Measurements from ENCODE around the gene LIFR. TPM values are rescaled to one million over a fixed set of nuclear protein-coding genes. Genes with fewer than 3 reads are reported as not detected.

The LIFR gene
- total RNA-seq, 1 experiment from 2014 or later: 7.8 TPM

DNA sequence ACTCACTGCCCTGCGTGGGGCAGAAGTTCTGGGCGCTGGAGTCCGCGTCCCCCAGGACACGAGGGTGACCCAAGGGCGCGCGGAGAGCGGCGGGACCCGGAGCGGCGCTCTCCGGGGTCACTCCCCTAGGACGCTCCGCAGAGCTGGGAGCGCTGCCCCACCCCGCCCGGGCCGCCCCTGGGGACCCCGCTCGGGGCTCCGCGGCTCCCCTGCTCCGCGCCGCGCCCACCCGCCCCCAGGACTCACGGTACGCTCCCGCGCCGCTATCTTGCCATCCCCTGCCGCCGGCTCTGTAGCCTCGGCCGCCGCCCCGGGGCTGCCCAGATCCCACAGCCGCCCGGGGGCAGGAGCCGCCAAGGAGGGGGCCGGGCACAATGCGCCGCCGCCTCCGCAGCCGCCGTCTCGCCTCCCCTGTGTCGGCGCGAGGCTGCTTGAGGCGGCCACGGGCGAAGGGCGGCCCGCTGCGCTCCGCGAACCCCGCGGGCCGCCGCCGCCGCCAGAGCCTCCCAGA lies 303 bp downstream of the LIFR start:
- H4K5ac ChIP-seq (ENCODE audit: insufficient read length, low read depth, low read length): no peak overlapping the region
- H3K27ac ChIP-seq (ENCODE audit: insufficient read length, low read depth, low read length): no peak overlapping the region
- H3K9me3 Mint-ChIP-seq: no peaks in the 10 kb centered on the region
- H2BK15ac ChIP-seq (ENCODE audit: low read depth, low read length): no peak overlapping the region
- no peak overlapping the region for H2AFZ ChIP-seq (ENCODE audit: low read length)
- no peak overlapping the region for H3K27ac Mint-ChIP-seq
- H2BK20ac ChIP-seq (ENCODE audit: low read depth, low read length, poor library complexity, severe bottlenecking): no peak overlapping the region
- H3K23ac ChIP-seq (ENCODE audit: insufficient read length, low read depth, low read length): no peak overlapping the region
- no peaks in the 10 kb centered on the region for H3K27me3 ChIP-seq (ENCODE audit: insufficient read depth, low read length)
- H4K91ac ChIP-seq (ENCODE audit: insufficient read length, low read depth, low read length): no peak overlapping the region
- peaks cover 9% of the 10 kb centered on the region for H3K23me2 ChIP-seq (ENCODE audit: insufficient read length, low read depth, low read length, poor library complexity, severe bottlenecking)
- WGBS (ENCODE audit: extremely low coverage, insufficient read length, low lambda C conversion rate): no CpG with 5 or more reads among the region's 68 CpGs
- no peak overlapping the region for H2AK5ac ChIP-seq (ENCODE audit: insufficient read length, low read length)
- H3K9ac ChIP-seq (ENCODE audit: extremely low read depth, insufficient read length, low read length): no peak overlapping the region
- H3K14ac ChIP-seq (ENCODE audit: insufficient read depth, low read length): no peak overlapping the region
- H3K36me3 Mint-ChIP-seq (ENCODE audit: insufficient read depth in 1 of 3, low read depth in 3 of 3): peaks cover 0 to 2% (median 0%) of the 10 kb centered on the region in 3 experiments; a peak in 2 of 7 replicates
- no peak overlapping the region for H4K8ac ChIP-seq (replicated peaks; ENCODE audit: insufficient read length, low read depth, low read length)
- H3K4me1 ChIP-seq (ENCODE audit: insufficient read depth, low read length): peaks cover 2% of the 10 kb centered on the region
- peak overlapping the region; percentile 59 for H3K4me2 ChIP-seq (ENCODE audit: insufficient read depth, insufficient read length, low read length)
- no peaks in the 10 kb centered on the region for H4K20me1 ChIP-seq (ENCODE audit: control insufficient read depth, insufficient read depth, insufficient read length)
- no peak overlapping the region for H2BK12ac ChIP-seq (ENCODE audit: insufficient read length, low read depth, low read length)
- peaks cover 6% of the 10 kb centered on the region for H3K27me3 Mint-ChIP-seq (ENCODE audit: low read depth)
- H3K18ac ChIP-seq (ENCODE audit: insufficient read length, low read depth, low read length): no peak overlapping the region
- DNase-seq: no peak
- peaks cover 18 to 20% of the 10 kb centered on the region in 2 experiments for H3K4me1 Mint-ChIP-seq
- H3K9me3 ChIP-seq (ENCODE audit: control insufficient read depth, low read depth, low read length): no peaks in the 10 kb centered on the region
- TF ChIP-seq CTCF (conservative IDR thresholded peaks at IDR 0.05): no peak
- H3K79me2 ChIP-seq (ENCODE audit: insufficient read depth, low read length): no peaks in the 10 kb centered on the region; the same call in 1 of the 2 replicates
- no peak overlapping the region for H3T11ph ChIP-seq (ENCODE audit: low read length)
- peak overlapping the region; percentile 67 to 94 for H3K4me3 Mint-ChIP-seq
- H2BK5ac ChIP-seq (ENCODE audit: insufficient read length, low read length): no peak overlapping the region
- peaks cover 4% of the 10 kb centered on the region for H3K79me1 ChIP-seq (ENCODE audit: insufficient read depth, low read depth, low read length, poor library complexity, severe bottlenecking)
- H2BK120ac ChIP-seq (ENCODE audit: low read depth, low read length, poor library complexity, severe bottlenecking): no peak overlapping the region
- no peak overlapping the region for H3K4ac ChIP-seq (ENCODE audit: low read depth, low read length)
- H3K56ac ChIP-seq (ENCODE audit: insufficient read length, low read depth, low read length): no peak overlapping the region

All from H9 (cell line).